GM19324 (cell line): ENCODE measurements around the gene MMP17.

Experiments used
- ATAC-seq: cut with Tn5 transposase; IDR thresholded peaks from one replicate; pipeline ENCODE4 v1.9.1; 2021; ENCODE audit warnings: mild to moderate bottlenecking, moderate library complexity; ENCODE audit not compliant: unreplicated experiment, low FRiP score

MMP17 gene

DNA sequence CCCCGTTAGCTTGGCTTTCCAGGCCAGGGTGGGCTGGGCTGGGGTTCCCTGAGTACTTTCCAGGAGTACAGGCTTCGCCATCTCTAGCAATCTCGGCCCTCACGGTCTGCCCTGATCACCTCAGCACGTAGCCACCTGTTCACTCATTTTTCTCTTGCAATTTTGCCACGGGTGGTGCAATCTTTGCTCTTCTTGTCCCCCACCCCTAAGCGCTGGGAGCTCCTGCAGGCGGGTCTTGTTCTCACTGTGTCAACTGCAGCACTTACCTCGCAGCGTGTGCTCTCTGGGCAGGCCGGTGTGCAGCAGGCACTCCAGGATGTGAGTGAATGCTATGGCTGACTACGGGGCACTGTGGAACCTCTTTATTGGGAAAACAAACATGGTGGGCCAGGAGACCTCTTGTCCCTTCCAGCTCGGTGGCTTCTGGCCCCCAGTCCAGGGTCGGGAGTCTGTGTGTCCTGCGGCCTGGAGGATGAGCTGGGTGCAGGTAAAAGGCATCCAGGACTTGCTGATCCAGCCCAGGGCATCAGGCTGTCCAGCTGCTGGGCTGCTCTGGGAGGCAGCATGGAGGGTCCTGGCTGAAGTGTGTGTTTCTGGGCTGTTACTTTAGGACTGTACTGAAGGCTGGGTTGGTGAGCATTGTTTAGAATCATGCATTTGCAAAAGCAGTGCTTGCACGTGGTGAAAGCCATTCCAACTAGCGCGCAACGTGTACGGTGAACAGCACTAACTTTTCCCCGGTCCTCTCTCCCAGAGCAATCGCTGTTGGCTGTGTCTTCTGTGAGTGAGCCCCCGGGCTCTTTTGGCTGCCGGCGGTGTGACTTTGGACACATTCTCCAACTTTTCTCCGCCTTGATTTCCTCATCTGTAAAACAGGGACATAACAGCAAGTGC lies 64.8 kb downstream of the MMP17 start:
- ATAC-seq = no peak

DNA sequence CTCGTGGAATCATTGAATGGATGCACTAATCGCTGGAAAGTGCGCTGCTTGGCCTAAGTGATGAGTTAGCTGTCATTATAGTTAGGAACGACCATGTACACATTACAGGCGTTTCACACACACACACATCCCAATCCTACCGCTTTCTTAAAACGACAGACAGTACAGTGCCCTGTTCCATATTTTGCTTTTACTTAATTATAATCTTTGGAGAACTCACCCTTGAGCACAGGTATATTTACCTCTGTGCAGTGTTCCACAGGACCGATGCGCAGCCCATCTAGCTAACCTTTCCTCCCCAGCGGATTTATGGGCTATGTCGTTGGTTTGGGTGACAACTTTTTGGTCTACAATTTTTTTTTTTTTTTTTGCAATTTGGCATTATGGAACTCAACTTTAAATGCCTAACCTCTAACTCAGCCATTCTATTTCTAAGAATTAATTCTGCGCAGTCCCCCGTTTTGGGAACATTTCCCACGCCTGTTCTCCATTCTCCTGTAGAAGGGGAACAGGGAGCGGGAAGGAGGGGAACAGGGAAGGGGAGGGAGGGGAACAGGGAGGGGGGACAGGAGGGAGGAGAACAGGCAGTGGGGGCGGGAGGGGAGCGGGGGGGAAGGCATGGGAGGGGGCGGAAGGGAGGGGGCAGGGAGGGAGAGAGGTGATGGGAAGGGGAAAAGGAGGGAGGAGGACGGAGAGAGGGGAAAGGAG lies 65.6 kb downstream of the MMP17 start:
- no peak for ATAC-seq

DNA sequence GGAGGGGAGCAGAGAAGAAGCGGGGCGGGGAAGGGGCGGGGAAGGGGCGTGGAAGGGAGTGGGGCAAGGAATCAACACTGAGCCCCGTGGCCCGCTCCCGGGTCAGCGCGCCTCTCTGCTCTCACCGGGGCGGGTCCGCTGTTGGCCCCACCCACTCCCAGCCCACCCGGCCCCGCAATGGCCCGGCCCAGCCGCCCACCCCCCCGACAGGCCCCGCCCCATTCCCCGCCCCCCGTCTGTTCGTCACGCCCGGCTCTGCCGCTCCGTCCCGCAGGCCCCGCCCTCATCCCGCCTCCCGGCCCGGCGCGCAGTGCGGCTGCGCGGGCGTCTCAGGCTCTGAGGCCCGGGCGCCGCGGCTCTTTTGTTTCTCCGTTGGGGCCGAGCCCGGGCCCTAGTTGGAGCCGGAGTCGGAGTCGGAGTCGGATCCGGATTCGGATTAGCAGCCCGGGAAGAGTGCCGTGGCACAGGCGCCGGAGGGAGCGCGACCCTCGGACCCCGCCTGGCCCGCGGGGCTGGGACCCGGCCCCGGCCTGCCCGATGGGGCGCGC lies 66.2 kb downstream of the MMP17 start, which contains the start of gene ULK1:
Gene ULK1, plus strand, starts transcription at position 310 of the 548 bp plus-strand sequence. CDS start 380 bp downstream, outside the sequence.
- peak; percentile 91 for ATAC-seq

DNA sequence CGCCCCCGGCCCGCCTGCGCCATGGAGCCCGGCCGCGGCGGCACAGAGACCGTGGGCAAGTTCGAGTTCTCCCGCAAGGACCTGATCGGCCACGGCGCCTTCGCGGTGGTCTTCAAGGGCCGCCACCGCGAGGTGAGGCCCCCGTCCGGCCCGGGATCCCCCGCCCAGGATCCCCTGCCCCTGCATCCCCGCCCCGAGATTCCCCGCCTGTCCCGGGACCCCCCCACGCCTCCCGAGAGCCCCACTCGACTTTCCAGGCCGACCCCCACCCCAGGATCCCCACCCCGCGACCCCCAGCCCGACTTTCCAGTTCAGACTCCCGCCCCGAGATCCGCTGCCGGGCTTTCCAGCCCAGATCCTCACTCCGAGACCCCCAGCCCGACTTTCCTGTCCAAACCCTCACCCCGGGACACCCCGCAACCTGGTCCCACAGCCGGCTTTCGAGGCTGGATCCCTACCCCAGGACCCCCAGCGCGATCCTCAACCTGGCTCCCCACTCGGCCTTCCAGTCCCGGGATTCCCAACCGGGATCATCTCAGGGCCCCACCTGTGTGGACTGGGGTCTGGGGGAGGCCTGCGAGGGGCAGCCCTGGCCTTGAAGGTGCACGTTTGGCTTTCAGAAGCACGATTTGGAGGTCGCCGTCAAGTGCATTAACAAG lies 66.9 kb downstream of the MMP17 start:
- no peak for ATAC-seq

DNA sequence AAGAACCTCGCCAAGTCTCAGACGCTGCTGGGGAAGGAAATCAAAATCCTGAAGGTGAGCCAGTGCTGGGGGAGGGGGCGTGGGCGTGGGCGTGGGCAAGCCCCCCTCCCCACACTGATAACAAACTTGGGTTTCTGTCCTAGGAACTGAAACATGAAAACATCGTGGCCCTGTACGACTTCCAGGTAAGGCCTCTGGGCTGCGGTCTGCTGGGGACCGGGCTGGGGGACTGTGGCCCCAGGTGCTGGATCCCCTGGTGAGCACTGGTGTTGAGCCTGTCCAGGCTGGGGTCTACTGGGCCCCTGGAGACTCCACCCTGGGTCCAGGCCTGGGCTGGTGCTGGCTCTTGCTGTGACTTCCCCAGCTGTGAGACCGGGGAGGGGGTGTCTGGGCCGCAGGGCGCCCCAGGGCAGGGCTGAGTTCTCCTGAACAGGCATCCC lies 67.5 kb downstream of the MMP17 start:
- peak; percentile 19 for ATAC-seq

DNA sequence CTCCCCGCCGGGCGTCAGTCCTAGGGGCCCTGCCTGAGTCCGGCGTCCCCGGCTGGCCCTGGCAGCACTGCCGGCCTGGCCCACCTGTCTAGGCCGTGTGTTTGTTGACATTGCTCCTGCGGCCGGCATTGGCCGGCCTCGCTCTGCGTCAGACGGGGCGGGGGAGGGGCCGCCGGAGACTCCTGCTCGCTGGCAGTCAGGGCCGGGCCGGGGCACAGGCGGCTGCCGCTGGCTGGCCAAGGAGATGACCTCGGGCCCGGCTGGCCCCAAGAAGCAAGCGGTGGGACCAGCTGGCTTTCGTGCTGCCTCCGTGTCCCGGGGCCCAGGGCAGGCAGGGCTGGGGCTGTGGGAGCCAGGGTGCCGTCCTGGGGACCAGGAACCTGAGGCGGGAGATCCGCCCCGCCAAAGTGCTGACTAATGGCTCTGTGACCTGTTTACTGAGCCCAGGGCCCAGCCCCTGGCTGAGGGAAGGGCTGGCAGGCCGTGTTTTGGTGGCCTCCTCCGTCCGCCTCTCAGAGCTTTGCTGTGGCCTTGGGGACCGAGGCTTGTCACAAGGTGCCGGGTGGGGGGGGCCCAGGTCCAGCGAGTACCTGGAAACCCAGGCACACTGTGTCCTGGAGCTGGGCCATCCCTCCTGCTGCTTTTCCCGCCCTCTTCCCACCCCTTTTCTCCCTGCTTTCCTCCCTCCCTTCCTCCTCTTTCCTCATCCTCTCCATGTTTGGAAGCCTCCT lies 68.1 kb downstream of the MMP17 start:
- ATAC-seq = peak; percentile 52

- ATAC-seq = no peak
Observed at GRCh38 chr12:131896811-131897270, 68.6 kb downstream of the MMP17 start.

DNA sequence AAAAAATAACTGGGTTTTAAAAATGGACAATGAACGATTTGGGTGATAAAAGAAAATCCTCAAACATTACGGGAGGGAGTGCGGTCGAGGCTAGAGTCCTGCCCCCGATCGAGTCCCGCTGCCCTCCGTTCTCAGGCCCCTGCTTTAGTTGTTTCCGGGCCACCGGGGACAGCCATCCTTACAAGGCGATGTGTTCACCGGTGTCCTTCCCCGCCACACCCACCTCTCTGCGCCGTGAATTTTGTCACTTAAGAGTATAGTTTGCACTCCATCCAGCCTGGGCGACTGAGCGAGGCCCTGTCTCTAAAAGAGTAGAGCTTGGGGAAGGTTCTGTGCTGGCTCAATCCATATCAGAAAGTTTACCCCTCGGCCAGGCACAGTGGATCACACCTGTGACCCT lies 69.1 kb downstream of the MMP17 start:
- no peak for ATAC-seq

GRCh38 chr12:131897875-131898274 lies 69.7 kb downstream of the MMP17 start:
- no peak for ATAC-seq

- ATAC-seq = no peak
Observed at GRCh38 chr12:131900397-131900796, 72.2 kb downstream of the MMP17 start.
